DMS79 treated with DMSO at 0.1 percent for 48 hours (cell line): ENCODE results near the gene STAT5B.

Experiments
- DNase-seq: peaks from one replicate; lab custom pipeline; 2025; lab: John Stamatoyannopoulos, UW

The STAT5B gene

DNA sequence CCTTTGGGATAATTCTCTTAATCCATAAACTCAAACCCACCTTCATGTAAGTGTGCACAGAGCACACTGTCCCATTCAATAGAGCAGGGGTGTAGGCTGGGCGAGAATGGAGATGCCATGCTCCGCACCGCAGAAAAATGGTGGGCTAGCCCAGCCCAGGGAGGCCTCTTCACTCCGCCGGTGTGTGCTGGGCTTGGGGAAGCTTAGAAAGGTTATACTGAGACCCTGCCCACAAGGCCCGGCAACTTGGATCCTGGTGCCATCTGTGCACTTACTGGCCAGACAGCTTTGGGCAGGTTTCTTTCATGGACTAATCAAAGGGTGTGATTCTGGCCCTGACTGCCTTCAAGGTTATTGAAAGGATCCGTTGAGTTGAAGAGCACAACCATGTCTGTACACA lies 8.4 kb upstream of the STAT5B start:
- DNase-seq: no peak

DNA sequence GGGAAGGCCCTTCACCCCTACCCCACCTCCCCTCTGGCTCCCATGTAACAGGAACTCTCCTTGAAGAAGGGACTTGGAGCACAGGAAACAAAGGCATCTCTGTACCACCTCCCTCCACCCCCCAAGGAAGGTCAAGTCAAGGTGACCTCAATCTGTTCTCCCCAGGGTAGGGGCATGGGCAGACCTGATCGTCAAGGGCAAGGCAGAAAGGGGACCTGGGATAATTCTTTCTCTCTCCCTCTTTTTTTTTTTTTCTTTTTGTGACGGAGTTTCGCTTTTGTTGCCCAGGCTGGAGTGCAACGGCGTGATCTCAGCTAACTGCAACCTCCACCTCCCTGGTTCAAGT lies 7.8 kb upstream of the STAT5B start:
- no peak for DNase-seq

- no peak for DNase-seq
Measured at GRCh38 chr17:42283241-42284023, 7.2 kb upstream of the STAT5B start.

DNA sequence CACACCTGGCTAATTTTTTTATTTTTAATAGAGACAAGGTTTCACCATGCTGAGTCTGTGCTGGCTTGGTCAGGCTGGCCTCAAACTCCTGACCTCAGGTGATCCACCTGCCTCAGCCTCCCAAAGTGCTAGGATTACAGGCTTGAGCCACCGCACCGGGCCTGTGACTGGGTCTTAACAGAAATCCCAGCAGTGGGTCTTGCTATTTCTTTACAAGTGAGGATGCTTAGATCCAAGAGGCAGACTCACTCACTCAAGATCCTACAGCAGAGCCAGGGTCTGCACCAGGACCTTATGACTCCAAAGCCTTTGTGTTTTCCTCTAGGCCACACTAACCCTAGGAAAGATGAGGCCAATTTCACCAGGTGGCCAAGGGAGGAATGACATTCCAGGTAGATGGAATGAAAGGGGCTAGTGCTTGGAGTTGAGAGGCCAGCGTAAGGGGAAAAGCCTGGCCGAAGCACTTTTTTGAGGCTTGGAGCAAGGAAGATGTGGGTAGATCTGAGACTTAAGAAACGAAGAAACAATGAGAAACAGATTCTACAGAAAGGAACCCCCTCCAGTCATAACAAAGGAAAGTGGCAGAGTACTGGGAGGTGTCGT lies 6.4 kb upstream of the STAT5B start:
- DNase-seq: no peak

- DNase-seq: peak; percentile 95
Measured at GRCh38 chr17:42281571-42282096, 5.4 kb upstream of the STAT5B start.

GRCh38 chr17:42279776-42280630 lies 3.8 kb upstream of the STAT5B start:
- no peak for DNase-seq

GRCh38 chr17:42277342-42277712 lies 1.1 kb upstream of the STAT5B start:
- DNase-seq: peak; percentile 58

GRCh38 chr17:42276609-42277341 lies 584 bp upstream of the STAT5B start:
- DNase-seq: peak; percentile 70

DNA sequence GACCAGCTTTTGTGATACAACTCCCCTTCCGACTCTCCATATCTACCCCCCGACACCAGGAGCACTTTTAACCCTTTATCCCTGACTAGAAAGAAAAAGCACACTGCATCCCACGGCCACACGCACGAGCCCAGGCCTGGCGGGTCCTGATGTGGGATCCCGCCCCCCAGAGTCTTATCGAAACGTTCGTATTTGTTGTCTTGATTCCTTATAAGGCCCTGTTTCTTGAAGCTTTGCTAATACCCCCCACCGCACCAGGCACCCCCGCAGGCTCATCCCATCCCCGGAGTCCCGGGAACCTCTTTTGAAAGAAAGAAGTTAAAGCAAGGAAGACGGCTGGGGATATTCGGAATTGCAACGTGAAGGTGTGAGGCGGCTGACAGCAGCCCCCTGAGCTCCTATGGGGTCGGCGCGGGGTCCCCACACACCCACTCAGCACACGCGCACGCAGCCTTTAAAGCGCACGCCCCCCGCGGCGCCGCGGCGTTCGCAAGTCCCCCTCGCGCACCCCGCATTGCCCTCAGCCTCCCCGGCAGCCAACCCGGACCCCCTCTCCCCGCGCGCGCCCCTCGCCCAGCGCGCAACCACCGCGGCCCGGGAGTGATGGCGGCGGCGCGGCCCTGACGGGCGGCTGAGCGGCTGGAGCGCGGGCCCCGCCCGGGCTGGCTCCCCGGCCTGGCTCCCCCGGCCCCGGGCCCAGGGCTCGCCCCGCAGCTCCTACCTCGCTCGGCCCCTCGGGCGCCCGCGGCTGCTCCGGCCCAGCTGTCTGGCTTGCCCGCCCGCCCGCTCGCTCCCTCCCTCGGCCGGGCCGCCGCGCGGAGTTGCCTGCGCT lies 448 bp downstream of the STAT5B start:
- DNase-seq: peak; percentile 53

- DNase-seq: peak; percentile 45
Measured at GRCh38 chr17:42274812-42275526, 1.2 kb downstream of the STAT5B start.

- no peak for DNase-seq
Measured at GRCh38 chr17:42274253-42274542, 2.0 kb downstream of the STAT5B start.

DNA sequence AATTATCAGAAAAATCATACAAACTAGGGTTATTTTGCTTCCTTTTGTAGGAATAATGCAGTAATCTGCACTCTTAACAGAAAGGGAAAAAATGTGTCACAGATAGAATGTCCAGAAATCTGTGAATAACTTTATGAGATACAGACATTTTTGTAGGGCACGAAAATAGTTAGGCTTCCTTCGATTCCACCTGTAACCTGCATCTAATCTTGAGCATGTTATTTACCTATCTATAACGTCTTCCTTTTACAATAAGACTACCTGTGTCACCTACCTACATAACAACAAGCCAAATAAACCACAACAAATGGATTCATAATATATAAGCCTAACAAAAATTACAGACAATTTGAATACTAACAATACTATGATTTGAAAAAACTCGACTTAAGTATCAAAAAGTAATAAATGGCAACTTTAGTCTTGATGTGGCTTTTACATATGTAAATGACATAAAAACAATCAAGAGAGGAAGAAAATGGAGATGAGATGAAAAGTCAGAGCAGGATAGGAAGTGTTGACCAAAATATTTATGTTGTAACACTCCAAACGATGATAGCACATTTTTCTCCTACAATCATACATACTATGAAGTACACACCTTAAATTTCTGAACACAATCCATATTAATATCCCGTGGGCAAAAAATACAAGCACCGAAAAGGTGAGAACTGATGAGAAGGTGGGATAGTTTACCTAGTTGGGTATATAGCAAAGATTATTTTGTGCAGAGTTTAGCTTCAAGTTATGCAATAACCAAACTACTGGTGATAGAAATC lies 2.5 kb downstream of the STAT5B start:
- no peak for DNase-seq

DNA sequence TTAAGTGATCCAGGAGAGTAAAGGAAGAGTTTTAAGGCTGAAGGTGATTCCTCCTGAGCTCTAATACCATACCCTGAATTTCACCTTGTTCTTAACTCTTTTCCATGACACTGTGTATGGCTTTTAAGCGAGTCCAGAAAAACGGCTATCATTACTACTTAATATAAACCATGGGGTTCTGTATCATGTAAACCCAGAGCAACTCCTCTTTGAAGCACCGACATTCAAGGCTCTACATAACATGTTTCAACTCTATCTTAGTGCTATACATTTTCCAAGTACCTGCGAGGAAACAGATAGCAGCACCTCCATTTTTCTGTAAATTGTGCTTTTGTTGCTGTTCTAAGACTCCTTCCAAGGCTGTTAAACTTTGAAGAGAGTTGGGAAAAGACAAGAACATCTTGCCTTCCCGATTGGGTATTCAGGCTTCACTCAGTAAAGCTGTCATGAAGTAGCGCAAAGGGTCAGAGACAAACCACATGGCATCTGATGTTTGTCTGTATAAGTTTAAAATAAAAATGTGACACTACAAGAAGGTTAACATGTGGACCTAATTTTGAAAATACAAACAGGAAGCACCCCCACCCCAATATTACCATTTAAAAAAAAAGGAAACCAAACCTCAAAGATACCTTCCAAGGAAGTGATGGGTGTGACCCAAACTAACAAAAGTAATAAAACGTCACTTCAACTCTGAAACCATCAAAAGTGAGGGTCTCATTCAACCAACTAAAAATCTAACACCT lies 3.9 kb downstream of the STAT5B start:
- no peak for DNase-seq

- no peak for DNase-seq
Measured at GRCh38 chr17:42271779-42272035, 4.5 kb downstream of the STAT5B start.

- DNase-seq: no peak
Measured at GRCh38 chr17:42271006-42271778, 5.0 kb downstream of the STAT5B start.

- DNase-seq: no peak
Measured at GRCh38 chr17:42270596-42270995, 5.6 kb downstream of the STAT5B start.

- no peak for DNase-seq
Measured at GRCh38 chr17:42270170-42270535, 6.0 kb downstream of the STAT5B start.

GRCh38 chr17:42268236-42268635 lies 8.0 kb downstream of the STAT5B start:
- no peak for DNase-seq
